Muscle of back (tissue), 13 donors: Measurements from ENCODE around the gene GLYATL3. TPM values are rescaled to one million over a fixed set of nuclear protein-coding genes. Genes with fewer than 3 reads are reported as not detected.
"Not testable (repeated sequence)": the region's sequence is repeated elsewhere in the genome, so short reads cannot be mapped to it uniquely, and the experiment has no call there.

Experiments used
- DNase-seq, 3 donors: peaks; one replicate each; pipeline versions ENCODE4 v3.0.0 to v3.0.0-alpha.2; 2013
- long read RNA-seq, 9 donors: transcript quantifications; one replicate each; lab custom pipeline, GENCODE V29; 2026
- polyA plus RNA-seq, 10 donors: library from polyadenylated mRNA; unstranded; fragments of 120-200 nt; gene quantifications; one replicate each; pipeline ENCODE4 v1.2.1, GENCODE V29; 2013; ENCODE audit not compliant: insufficient read length in 10 of 10

GLYATL3 gene
- polyA plus RNA-seq: not detected
- long read RNA-seq, donor 1: 0 reads
- long read RNA-seq, donor 2: 0 reads
- long read RNA-seq, donor 3: 0 reads
- long read RNA-seq, donor 4: 0 reads
- long read RNA-seq, donor 5: 0 reads
- long read RNA-seq, donor 6: 0 reads
- long read RNA-seq, donor 7: 0 reads
- long read RNA-seq, donor 8: 0 reads
- long read RNA-seq, donor 9: 0 reads

- DNase-seq: no peak
Observed at GRCh38 chr6:49499623-49500022, at the start of gene GLYATL3. GLYATL3 (plus strand) TSS chr6:49499923; CDS start chr6:49511991, 12,068 bp downstream.

DNA sequence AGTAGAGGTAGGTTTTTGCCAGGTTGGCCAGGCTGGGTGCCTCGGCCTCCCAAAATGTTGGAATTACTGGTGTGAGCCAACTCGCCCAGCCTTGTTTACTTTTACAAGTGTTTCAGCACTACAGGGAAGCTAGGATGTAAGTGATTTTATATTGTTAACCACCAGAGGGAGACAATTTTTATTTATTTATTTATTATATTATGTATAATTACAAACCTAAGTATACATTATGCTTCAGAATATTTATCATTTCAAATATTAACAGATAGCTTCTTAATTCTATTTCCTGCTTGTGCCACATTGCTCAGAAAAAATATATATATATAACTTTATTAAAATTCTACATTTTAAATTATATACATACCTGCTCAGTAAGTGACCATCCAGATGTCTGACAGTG lies 46.5 kb upstream of the GLYATL3 start:
- DNase-seq: no peak

DNA sequence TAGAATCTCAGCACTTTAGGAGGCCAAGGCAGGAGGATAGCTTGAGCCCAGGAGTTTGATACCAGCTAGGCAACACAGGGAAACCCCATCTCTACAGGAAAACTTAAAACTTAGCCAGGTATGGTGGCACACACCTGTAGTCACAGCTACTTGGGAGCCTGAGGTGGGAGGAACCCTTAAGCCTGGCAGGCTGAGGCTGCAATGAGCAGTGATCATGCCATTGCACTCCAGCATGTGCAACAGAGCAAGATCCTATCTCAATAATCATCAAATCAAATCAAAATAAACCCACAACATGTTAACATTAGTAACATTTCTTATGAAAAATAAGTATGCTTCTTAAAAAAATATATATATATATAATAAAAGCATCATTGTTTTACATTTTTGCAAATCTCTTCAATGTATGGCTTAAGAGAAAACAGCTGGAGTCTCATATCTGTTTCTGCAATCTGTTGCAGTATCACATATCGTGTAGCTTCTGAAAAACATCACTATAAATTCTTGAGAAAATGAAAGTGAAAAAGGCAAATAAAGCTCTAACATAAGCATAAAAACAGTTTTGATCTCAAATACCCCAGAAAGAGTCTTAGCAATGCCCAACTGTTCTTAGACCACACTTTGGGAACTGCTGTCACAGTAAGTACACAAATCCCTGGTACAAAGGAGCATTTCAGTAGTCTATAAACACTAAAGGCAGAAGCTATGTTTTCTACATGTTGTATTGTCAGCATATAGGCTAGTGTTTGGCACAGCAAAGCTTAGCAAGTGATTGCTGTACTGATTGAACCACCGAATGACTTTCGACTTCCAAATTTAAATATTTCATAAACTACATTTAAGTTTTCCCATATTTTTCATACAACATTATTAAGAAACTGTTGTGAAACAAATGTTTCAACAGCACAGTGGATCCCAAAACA lies 44.7 kb upstream of the GLYATL3 start:
- DNase-seq: no peak

DNA sequence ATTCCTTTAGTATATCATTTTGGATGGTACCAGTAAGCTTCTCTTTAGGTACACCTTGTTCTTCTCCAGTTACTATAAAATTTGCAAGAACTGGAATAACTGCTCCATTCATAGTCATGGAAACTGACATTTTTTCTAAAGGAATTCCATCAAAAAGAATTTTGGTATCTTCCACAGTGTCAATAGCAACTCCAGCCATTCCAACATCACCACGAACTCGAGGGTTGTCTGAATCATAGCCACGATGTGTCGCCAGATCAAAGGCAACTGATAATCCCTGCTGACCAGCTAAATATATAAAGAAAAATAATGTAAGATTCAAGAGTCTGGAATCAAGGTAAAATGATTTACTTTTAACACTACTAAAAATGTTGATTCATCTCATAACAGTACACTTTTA lies 42.0 kb upstream of the GLYATL3 start:
- peak in 1 of 3 donors; percentile 0 for DNase-seq

- peak in 2 of 3 donors; percentile 4 to 11 for DNase-seq
Observed at GRCh38 chr6:49462071-49462470, 37.7 kb upstream of the GLYATL3 start.

GRCh38 chr6:49462599-49462926 lies 37.2 kb upstream of the GLYATL3 start:
- DNase-seq: peak in 1 of 3 donors; percentile 0

DNA sequence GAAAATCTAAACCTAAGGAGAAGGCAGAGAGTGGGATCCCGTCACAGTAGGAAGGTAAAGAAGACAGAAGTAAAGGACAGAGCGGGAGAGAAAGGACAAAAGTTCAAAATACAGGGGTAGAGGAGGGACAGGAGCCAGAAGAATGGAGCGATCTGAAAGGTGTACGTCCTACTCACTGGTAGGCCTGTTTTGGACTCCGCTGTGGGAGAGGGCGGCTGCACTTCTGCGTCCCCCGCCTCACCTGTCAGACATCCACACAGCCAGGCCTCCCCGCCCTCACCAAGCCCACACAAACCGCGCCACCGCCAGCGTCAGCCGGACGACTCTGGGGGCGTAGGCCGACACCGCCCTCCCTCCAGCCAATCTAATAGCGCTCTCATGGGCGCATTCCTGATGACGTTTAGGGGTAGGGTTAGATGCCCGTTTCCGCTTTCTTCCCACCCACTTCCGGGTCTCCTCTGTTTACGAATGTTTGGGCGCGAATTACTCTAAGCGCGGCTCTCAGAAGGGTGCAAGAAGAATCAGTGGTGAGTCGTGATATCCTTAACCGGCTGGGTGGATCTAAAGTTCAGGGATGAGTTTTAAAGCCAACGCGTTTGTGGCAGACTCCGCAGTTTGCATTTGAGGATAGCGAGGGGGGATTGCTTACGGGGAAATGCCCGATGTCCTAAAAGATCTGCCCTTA lies 36.7 kb upstream of the GLYATL3 start, which contains the start of the genes CENPQ and MMUT:
CENPQ (plus strand) TSS at position 444 of the 685 bp plus-strand sequence. CDS start 6,807 bp downstream, outside the sequence.
MMUT (minus strand) TSS at position 327 of the 685 bp plus-strand sequence. CDS start 3,787 bp downstream, outside the sequence.
- DNase-seq: peak; percentile 95 to 98 (median 96)

- DNase-seq: peak in 1 of 3 donors; percentile 1
Observed at GRCh38 chr6:49463612-49463967, 36.1 kb upstream of the GLYATL3 start.

- no peak for DNase-seq
Observed at GRCh38 chr6:49464691-49465090, 35.0 kb upstream of the GLYATL3 start.

- DNase-seq: no peak
Observed at GRCh38 chr6:49468042-49468441, 31.7 kb upstream of the GLYATL3 start.

GRCh38 chr6:49476564-49476963 lies 23.2 kb upstream of the GLYATL3 start:
- DNase-seq: not testable (repeated sequence)

- no peak for DNase-seq
Observed at GRCh38 chr6:49479308-49479970, 20.3 kb upstream of the GLYATL3 start.

- not testable (repeated sequence) for DNase-seq
Observed at GRCh38 chr6:49481846-49482245, 17.9 kb upstream of the GLYATL3 start.

DNA sequence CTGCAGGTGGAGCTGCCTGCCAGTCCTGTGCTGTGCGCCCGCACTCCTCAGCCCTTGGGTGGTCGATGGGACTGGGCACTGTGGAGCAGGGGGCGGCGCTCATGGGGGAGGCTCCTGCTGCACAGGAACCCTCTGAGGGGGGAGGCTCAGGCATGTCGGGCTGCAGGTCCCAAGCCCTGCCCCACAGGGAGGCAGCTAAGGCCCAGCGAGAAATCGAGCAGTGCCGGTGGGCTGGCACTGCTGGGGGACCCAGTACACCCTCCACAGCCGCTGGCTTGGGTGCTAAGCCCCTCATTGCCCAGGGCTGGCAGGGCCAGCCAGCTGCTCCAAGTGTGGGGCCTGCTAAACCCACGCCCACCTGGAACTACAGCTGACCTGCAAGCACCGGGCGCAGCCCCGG lies 16.3 kb upstream of the GLYATL3 start:
- not testable (repeated sequence) for DNase-seq

- no peak for DNase-seq
Observed at GRCh38 chr6:49490633-49491032, 9.1 kb upstream of the GLYATL3 start.

GRCh38 chr6:49497304-49497703 lies 2.4 kb upstream of the GLYATL3 start:
- DNase-seq: peak in 1 of 3 donors; percentile 2

DNA sequence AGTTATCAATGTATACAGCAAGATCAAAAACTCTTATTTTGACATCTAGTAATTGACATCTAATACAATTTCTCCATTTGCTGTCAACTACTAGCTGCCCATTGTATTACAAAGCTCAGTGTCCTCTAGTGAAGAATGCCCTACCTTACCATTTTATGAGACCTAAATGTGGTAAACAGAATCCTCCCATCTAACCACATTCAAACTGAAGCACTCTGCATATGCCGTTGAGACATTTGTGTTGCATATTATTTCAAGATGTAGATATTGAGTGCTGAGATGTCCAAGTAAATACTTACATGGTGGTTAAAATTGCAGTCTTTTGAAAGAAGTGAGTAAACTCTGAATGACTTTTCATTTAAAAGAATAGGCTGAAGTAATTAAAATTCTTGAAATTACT lies 597 bp upstream of the GLYATL3 start:
- DNase-seq: no peak

DNA sequence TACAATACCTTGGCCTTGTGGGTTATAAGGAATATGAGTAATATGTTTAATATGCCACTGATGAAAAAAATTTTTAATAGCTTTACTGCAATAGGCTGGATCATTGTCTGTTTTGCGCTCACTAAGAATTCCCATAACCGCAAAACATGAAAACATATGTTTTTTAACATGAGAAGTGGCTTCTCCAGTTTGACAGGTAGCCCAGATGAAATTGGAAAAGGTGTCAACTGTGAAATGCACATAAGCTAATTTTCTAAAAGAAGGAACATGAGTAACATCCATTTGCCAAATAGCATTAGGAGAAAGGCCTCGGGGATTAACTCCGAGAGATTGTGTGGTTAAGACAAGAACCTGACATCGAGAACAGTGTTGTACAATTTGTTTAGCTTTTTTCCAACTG lies 4.9 kb downstream of the GLYATL3 start:
- no peak for DNase-seq

GRCh38 chr6:49506569-49507111 lies 6.9 kb downstream of the GLYATL3 start:
- DNase-seq: no peak

DNA sequence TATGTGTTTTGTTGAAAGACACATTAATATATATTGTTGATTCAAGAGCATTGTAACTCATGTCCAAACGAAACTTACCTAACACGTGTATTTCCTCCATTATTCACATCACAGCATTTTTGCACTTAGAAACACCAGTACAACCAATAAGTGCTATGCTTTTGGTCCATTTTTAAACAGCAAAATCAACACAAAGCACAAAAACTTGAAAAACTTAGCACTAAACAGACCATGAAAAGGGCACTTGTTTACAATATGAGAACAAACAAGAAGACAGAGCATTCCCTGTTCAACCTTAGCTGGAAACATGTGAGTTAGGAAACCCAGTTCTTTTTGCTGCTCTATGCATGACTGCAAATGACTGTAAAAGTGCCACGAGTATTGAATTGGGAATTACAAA lies 9.6 kb downstream of the GLYATL3 start:
- DNase-seq: no peak
